Endothelial cell (in vitro differentiated cells): ENCODE data around the gene HSPH1. TPM values are rescaled to one million over a fixed set of nuclear protein-coding genes. Genes with fewer than 3 reads are reported as not detected.

Experiments
- DNase-seq: peaks from one replicate; pipeline ENCODE4 v3.0.0; 2021; ENCODE audit warnings: low spot score
- H3K27ac Mint-ChIP-seq: one replicate; pipeline ENCODE4 v1.8.0; 2021; ENCODE audit warnings: mixed read lengths, inconsistent platforms; ENCODE audit not compliant: unreplicated experiment
- H3K27me3 Mint-ChIP-seq: one replicate; pipeline ENCODE4 v1.8.0; 2021; ENCODE audit warnings: mild to moderate bottlenecking, moderate library complexity, mixed read lengths, inconsistent platforms; ENCODE audit not compliant: unreplicated experiment
- H3K36me3 Mint-ChIP-seq: one replicate; pipeline ENCODE4 v1.8.0; 2021; ENCODE audit warnings: mild to moderate bottlenecking, low read depth, mixed read lengths, inconsistent platforms; ENCODE audit not compliant: unreplicated experiment
- H3K4me1 Mint-ChIP-seq: one replicate; pipeline ENCODE4 v1.8.0; 2021; ENCODE audit warnings: mild to moderate bottlenecking, mixed read lengths, inconsistent platforms; ENCODE audit not compliant: unreplicated experiment
- H3K4me3 Mint-ChIP-seq: one replicate; pipeline ENCODE4 v1.8.0; 2021; ENCODE audit warnings: mild to moderate bottlenecking, mixed read lengths, inconsistent platforms; ENCODE audit not compliant: unreplicated experiment
- H3K9me3 Mint-ChIP-seq: one replicate; pipeline ENCODE4 v1.8.0; 2021; ENCODE audit warnings: mixed read lengths, inconsistent platforms; ENCODE audit not compliant: unreplicated experiment
- total RNA-seq: library from RNA; stranded (reverse); fragmentation: NEBNext Ultra II Directional; extraction: Animal tissue kit (Norgen Biotek cat#: 25700); gene quantifications from one replicate; pipeline ENCODE4 v1.2.1, GENCODE V29; 2021; ENCODE audit not compliant: unreplicated experiment
- TF ChIP-seq, protein P1 (sequence below): fragments of 200-600 bp; sonication (generic); IDR thresholded peaks from one replicate; pipeline ENCODE4 v1.5.0; 2021; ENCODE audit warnings: antibody characterized with exemption; ENCODE audit not compliant: unreplicated experiment

HSPH1 gene
- total RNA-seq, 1 donor from 2014 or later: 43.9 TPM

- DNase-seq: no peak
- Mint-ChIP-seq H3K27me3 (peaks cover 1% of the 10 kb centered on the region), H3K27ac (no peak overlapping the region), H3K4me3 (no peak overlapping the region), H3K4me1 (peaks cover 12% of the 10 kb centered on the region), H3K9me3 (no peaks in the 10 kb centered on the region), H3K36me3 (peaks cover 6% of the 10 kb centered on the region)
- TF ChIP-seq, protein P1, sequence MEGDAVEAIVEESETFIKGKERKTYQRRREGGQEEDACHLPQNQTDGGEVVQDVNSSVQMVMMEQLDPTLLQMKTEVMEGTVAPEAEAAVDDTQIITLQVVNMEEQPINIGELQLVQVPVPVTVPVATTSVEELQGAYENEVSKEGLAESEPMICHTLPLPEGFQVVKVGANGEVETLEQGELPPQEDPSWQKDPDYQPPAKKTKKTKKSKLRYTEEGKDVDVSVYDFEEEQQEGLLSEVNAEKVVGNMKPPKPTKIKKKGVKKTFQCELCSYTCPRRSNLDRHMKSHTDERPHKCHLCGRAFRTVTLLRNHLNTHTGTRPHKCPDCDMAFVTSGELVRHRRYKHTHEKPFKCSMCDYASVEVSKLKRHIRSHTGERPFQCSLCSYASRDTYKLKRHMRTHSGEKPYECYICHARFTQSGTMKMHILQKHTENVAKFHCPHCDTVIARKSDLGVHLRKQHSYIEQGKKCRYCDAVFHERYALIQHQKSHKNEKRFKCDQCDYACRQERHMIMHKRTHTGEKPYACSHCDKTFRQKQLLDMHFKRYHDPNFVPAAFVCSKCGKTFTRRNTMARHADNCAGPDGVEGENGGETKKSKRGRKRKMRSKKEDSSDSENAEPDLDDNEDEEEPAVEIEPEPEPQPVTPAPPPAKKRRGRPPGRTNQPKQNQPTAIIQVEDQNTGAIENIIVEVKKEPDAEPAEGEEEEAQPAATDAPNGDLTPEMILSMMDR: no peak
These were observed 37.5 kb downstream of the HSPH1 start for GRCh38 chr13:31124204-31124603.

GRCh38 chr13:31122544-31123260 lies 39.0 kb downstream of the HSPH1 start:
- H3K4me3 Mint-ChIP-seq: no peak overlapping the region
- TF ChIP-seq, protein P1: no peak
- H3K4me1 Mint-ChIP-seq: peaks cover 12% of the 10 kb centered on the region
- no peaks in the 10 kb centered on the region for H3K9me3 Mint-ChIP-seq
- no peak overlapping the region for H3K27ac Mint-ChIP-seq
- peaks cover 1% of the 10 kb centered on the region for H3K27me3 Mint-ChIP-seq
- H3K36me3 Mint-ChIP-seq: peaks cover 6% of the 10 kb centered on the region
- DNase-seq: no peak

DNA sequence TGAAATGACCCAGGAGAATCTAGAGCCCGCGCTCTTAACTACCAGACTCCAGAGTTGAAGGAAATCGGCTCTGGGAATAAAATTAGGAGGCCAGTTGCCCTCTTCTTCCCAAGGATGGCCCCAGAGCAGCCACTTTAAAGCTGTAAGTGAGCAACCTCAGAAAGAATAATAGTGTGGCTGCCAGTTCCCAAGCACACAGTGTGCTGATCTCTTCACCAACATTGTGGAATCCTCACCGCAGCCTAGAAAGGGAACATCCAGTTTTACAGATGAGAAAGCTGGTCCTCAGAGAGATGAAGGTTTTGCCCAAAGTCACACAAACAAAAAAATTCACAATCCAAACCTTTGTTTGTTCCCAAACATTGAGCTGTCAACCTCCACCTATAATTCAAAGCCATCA lies 39.6 kb downstream of the HSPH1 start:
- no peaks in the 10 kb centered on the region for H3K9me3 Mint-ChIP-seq
- H3K27ac Mint-ChIP-seq: no peak overlapping the region
- H3K4me3 Mint-ChIP-seq: no peak overlapping the region
- peaks cover 12% of the 10 kb centered on the region for H3K4me1 Mint-ChIP-seq
- DNase-seq: no peak
- H3K27me3 Mint-ChIP-seq: peaks cover 3% of the 10 kb centered on the region
- peaks cover 6% of the 10 kb centered on the region for H3K36me3 Mint-ChIP-seq
- TF ChIP-seq, protein P1: no peak

DNA sequence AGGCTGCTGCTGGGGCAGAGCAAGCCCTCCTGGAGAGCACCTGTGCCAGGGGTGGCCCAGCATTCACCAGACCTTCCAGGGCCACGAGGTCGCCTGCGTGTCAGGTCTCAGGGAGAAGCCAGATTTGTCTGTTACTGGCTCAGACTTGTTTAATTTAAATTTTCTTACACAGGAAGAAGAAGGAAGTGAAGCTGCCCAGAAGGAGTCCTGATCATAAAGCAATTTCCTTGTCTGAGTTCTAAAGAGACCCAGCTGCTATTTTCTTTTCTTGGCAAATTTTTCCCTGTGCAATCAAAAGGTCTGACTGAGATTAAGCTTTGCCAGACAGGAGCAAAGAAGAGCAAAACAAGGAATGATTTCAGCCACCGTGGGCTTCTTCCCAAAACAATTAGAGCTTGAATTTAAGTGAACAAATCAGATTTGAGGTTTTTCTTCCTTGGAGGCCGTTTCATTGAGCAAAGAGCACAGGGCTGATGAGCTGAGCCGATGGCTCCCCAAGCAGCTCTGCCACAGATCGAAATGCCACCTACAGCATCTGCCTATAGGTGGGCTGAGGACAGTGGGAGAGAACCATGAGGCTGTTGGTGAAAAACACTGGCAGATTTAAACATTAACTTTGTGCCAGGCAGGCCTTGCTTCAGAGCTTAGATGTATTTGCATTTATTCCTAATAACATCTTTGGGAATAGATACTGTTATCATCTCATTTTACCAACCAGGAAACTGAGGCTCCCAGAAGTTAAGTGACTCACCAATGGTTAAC lies 40.1 kb downstream of the HSPH1 start:
- TF ChIP-seq, protein P1: no peak
- no peaks in the 10 kb centered on the region for H3K9me3 Mint-ChIP-seq
- peaks cover 5% of the 10 kb centered on the region for H3K36me3 Mint-ChIP-seq
- peaks cover 12% of the 10 kb centered on the region for H3K4me1 Mint-ChIP-seq
- H3K4me3 Mint-ChIP-seq: no peak overlapping the region
- DNase-seq: no peak
- peaks cover 3% of the 10 kb centered on the region for H3K27me3 Mint-ChIP-seq
- no peak overlapping the region for H3K27ac Mint-ChIP-seq
